Retinal pigment epithelial cell (primary cell): Measurements from ENCODE around the gene GABBR2.

Experiments used
- DNase-seq: peaks from one replicate; pipeline ENCODE4 v3.0.0-alpha.2; 2010; ENCODE audit warnings: low read depth
- H3K4me3 ChIP-seq: 2 replicates; pipeline ENCODE4 v1.5.1; 2011; ENCODE audit warnings: mild to moderate bottlenecking, low read length, control low read depth, moderate library complexity
- CTCF ChIP-seq: conservative IDR thresholded peaks from 2 replicates; pipeline ENCODE4 v1.5.1; 2011; ENCODE audit warnings: low read depth, low read length, control low read depth, inconsistent platforms

Gene GABBR2

GRCh38 chr9:98700801-98701200, 7.9 kb downstream of the GABBR2 start:
- no peak for TF ChIP-seq CTCF
- DNase-seq = no peak
- H3K4me3 ChIP-seq = no peak overlapping the region

GRCh38 chr9:98698856-98699255, 9.9 kb downstream of the GABBR2 start:
- H3K4me3 ChIP-seq = no peak overlapping the region
- DNase-seq = peak; percentile 29
- no peak for TF ChIP-seq CTCF

GRCh38 chr9:98694943-98695342, 13.8 kb downstream of the GABBR2 start:
- no peak overlapping the region for H3K4me3 ChIP-seq
- no peak for TF ChIP-seq CTCF
- DNase-seq = no peak

GRCh38 chr9:98692392-98692791, 16.3 kb downstream of the GABBR2 start:
- TF ChIP-seq CTCF = no peak
- DNase-seq = no peak
- H3K4me3 ChIP-seq = no peak overlapping the region

GRCh38 chr9:98691890-98692289, 16.8 kb downstream of the GABBR2 start:
- no peak for DNase-seq
- TF ChIP-seq CTCF = no peak
- H3K4me3 ChIP-seq = no peak overlapping the region

- no peak for DNase-seq
- TF ChIP-seq CTCF = no peak
- H3K4me3 ChIP-seq = no peak overlapping the region
These were observed 18.0 kb downstream of the GABBR2 start for GRCh38 chr9:98690686-98691085.

GRCh38 chr9:98688710-98689495, 19.8 kb downstream of the GABBR2 start:
- TF ChIP-seq CTCF = no peak
- no peak overlapping the region for H3K4me3 ChIP-seq

More at GRCh38 chr9:98688710-98689495, 19.8 kb downstream of the GABBR2 start:
- no peak for DNase-seq
